ENCODE measurements around the gene CACNB4.

The CACNB4 gene

DNA sequence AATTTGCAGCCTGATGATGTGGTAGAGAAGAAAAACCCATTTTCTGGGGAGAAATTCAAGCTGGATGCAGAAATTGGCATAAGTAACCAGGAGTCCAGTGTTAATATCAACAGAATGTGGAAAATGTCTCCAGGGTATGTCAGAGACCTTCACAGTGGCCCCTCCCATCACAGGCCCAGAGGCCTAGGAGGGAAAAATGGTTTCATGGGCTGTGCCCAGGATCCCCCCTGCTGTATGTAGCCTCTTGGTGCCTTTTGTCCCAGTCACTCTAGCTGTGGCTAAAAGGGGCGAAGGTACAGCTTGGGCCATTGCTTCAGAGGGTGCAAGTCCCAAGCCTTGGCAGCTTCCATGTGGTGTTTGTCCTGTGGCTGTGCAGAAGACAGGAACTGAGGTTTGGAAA lies 40.2 kb downstream of the CACNB4 start:
- TF ChIP-seq, protein P1, sequence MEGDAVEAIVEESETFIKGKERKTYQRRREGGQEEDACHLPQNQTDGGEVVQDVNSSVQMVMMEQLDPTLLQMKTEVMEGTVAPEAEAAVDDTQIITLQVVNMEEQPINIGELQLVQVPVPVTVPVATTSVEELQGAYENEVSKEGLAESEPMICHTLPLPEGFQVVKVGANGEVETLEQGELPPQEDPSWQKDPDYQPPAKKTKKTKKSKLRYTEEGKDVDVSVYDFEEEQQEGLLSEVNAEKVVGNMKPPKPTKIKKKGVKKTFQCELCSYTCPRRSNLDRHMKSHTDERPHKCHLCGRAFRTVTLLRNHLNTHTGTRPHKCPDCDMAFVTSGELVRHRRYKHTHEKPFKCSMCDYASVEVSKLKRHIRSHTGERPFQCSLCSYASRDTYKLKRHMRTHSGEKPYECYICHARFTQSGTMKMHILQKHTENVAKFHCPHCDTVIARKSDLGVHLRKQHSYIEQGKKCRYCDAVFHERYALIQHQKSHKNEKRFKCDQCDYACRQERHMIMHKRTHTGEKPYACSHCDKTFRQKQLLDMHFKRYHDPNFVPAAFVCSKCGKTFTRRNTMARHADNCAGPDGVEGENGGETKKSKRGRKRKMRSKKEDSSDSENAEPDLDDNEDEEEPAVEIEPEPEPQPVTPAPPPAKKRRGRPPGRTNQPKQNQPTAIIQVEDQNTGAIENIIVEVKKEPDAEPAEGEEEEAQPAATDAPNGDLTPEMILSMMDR (IDR thresholded peaks at IDR 0.05), result no peak
- no peak overlapping the region for H3K27ac ChIP-seq
- H3K4me3 ChIP-seq, result no peak overlapping the region
- DNase-seq (ENCODE audit: low spot score), result no peak

DNA sequence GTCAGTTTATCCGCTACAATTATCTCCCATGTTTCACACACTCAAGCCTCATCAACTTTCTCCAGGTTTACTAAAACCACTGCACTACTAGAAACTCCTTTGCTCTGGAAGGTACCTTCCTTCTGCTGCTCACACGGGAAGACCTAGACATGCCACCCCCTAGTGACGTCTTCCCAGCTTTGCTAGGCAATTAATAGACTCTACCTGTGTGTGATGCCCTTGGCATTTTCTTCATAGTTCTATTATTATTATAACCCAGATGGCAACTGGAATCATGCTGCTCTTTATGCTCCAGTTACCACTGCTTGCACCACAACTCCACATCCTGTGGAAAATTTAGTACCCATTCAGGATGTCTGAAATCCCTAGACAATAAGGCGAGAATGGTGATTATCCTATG lies 42.4 kb downstream of the CACNB4 start:
- TF ChIP-seq, protein P1 (IDR thresholded peaks at IDR 0.05), result no peak
- no peak overlapping the region for H3K27ac ChIP-seq
- H3K4me3 ChIP-seq, result no peak overlapping the region
- DNase-seq (ENCODE audit: low spot score), result no peak

DNA sequence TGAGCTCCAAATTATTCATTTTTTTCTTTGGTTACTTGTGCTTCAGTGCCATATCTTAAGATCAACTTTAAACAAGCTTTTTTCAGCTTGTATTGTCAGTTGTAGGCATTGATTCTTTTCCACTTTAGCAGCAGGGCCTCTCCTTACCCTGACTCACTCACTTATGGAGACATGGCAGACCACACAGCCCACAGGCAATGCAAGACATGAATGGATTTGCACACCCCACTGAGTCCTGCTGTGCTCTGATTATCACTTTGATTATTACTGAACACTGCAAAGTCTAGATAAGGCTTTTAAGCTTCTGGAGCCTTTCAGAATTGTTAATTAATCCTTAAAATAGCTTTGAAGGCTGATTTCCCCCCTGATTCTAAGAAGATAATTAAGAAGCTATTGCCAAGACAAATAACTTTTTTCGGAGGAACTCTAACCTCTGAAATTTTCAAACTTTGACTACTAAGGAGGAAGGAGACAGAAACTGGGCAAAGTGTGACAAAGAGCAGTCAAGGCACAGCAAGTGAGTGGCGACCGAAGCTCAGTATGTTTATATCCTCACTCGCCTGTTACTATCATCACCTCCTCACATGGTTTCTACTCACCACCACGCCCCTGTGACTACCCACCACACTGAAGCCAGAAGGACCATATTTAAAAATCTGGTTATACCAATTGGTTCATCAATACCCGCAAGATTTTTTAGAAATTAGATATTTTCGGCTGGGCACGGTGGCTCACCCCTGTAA lies 43.3 kb downstream of the CACNB4 start:
- no peak overlapping the region for H3K27ac ChIP-seq

DNA sequence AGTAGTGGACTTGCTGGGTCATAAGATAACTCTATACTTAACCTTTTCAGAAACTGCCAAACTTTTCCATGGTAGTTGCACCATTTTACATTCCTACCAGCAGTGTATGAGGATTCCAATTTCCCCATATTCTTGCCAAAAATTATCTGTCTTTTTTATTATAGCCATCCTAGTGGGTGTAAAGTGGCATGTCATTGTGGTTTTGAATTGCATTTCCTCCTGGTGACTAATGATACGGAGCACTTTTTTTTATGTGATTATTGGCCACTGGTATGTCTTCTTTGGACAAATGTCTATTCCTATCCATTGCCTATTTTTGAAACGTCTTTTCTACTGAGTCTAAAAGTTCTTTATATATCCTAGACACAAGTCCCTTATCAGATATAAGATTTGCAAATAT lies 44.3 kb downstream of the CACNB4 start:
- DNase-seq (ENCODE audit: low spot score), result no peak
- H3K27ac ChIP-seq, result no peak overlapping the region
- no peak overlapping the region for H3K4me3 ChIP-seq
- TF ChIP-seq, protein P1 (IDR thresholded peaks at IDR 0.05), result no peak

More for the DNA sequence above, 43.3 kb downstream of the CACNB4 start:
- DNase-seq (ENCODE audit: low spot score), result no peak
- no peak overlapping the region for H3K4me3 ChIP-seq
- TF ChIP-seq, protein P1 (IDR thresholded peaks at IDR 0.05), result no peak

DNA sequence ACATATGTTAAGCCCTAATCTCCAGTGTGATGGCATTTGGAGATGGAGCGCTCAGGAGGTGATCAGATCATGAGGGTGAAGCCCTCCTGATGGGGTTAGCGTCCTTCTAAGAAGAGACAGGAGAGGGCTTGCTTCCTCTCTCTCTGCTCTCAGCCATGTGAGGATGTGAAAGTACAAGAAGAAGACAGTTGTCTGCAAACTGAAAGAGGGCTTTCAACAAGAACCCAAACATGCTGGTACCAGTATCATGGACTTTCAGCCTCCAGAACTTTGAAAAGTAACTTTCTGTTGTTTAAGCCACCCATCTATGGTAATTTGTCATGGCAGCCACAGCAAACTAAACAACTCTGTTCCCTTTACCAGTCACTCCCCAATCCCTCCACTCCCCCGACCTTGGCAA lies 47.4 kb downstream of the CACNB4 start:
- no peak for DNase-seq (ENCODE audit: low spot score)
- H3K27ac ChIP-seq, result no peak overlapping the region
- no peak overlapping the region for H3K4me3 ChIP-seq
- TF ChIP-seq, protein P1 (IDR thresholded peaks at IDR 0.05), result no peak

DNA sequence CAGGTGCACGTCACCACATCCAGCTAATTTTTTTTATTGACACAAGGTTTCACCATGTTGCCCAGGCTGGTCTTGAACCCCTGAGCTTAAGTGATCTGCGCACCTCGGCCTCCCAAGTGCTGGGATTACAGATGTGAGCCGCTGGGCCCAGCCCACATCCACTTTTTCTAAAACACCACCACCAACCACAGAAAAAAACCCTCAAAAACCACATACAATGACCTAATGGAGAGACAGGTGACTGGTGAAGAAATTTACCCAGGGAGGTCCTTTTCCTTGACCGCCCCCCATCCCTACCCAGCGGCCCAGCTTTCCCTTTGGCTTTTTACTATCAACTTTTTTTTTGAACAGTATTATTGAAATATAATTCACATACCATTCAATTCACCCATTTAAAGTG lies 47.9 kb downstream of the CACNB4 start:
- H3K27ac ChIP-seq, result no peak overlapping the region
- TF ChIP-seq, protein P1 (IDR thresholded peaks at IDR 0.05), result no peak
- no peak for DNase-seq (ENCODE audit: low spot score)
- no peak overlapping the region for H3K4me3 ChIP-seq

DNA sequence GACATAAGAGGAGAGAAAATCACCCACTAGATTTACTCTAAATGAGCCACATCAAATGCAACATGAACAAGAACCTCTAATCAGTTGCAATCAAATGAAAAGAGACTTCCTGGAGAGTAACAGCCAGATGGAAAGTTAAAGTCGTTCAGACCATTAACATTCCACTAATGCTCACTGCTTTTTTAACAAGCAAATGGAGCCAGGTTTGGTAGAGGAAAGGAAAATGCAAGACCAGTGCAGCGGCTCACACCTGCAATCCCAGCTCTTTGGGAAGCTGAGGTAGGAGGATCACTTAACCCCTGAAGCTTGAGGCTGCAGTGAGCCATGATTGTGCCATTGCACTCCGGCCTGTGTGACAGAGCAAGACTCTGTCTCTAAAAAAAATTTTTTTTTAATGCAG lies 48.5 kb downstream of the CACNB4 start:
- DNase-seq (ENCODE audit: low spot score), result no peak
- TF ChIP-seq, protein P1 (IDR thresholded peaks at IDR 0.05), result no peak
- Histone ChIP-seq H3K27ac (no peak overlapping the region), H3K4me3 (no peak overlapping the region)
